ENCODE results near the gene PRR23E.

Gene PRR23E

DNA sequence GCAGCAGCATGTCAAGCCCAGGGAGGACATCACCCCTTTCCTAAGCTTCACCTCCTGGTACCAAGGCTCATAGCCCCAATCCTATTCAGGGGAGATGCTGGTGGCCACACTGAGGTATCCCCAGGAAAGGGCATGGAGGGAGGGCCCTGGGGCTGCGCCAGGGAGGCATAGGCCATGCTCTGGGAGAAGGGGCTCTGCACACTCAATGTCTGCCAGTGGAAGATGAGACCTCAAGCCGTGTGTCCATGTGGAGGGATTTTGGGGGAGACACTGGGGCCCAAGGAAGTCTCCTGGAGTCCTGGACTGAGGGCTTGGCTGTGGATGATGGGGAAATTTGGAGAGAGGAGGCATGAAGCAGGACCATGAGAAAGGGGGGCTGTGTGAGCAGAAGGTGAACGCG is 21.2 kb upstream of the PRR23E start:
- H3K9me3 ChIP-seq = no peaks in the 10 kb centered on the region
- peaks cover 14% of the 10 kb centered on the region for H3K4me1 ChIP-seq
- H4K20me1 ChIP-seq = peaks cover 35% of the 10 kb centered on the region; the same call in 1 of the 2 replicates
- H3K4me2 ChIP-seq = no peak overlapping the region
- no peaks in the 10 kb centered on the region for H3K36me3 ChIP-seq
- H3K9ac ChIP-seq = no peak overlapping the region
- no peaks in the 10 kb centered on the region for H3K27me3 ChIP-seq
- TF ChIP-seq Cebpa-rat (IDR thresholded peaks at IDR 0.05) = no peak
- H3K27ac ChIP-seq = no peak overlapping the region
- H3K4me3 ChIP-seq = no peak overlapping the region

DNA sequence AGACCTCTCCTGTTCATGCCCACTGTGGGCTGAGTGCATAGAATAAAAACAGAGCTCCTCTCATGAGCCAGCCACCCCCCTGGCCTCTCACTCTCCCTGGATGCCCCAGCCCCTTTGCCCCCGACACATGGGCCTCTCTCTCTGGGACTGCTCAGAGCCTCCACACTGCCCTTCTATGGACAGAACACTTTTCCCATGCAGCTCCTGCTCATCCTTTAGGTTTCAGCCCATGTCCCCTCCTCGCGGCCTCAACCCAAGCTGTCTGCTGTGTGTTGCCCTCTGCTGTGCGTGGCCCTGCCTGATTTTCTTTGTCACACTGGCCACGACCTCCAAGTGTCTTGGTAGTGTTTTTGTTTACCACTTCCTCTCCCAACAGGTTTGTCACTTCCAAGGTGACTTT is 20.7 kb upstream of the PRR23E start:
- Histone ChIP-seq H3K27me3 (no peaks in the 10 kb centered on the region), H3K9ac (no peak overlapping the region), H3K9me3 (peaks cover 1% of the 10 kb centered on the region; the same call in 1 of the 2 replicates), H3K27ac (no peak overlapping the region), H4K20me1 (peaks cover 35% of the 10 kb centered on the region; the same call in 1 of the 2 replicates), H3K4me1 (peaks cover 14% of the 10 kb centered on the region), H3K36me3 (no peaks in the 10 kb centered on the region), H3K4me3 (no peak overlapping the region), H3K4me2 (peak overlapping the region; percentile 50)
- TF ChIP-seq Cebpa-rat (IDR thresholded peaks at IDR 0.05) = no peak

GRCh38 chr3:127172781-127173515 is 20.0 kb upstream of the PRR23E start:
- Histone ChIP-seq H3K27me3 (no peaks in the 10 kb centered on the region), H3K9me3 (peaks cover 5% of the 10 kb centered on the region; the same call in 1 of the 2 replicates), H4K20me1 (peaks cover 35% of the 10 kb centered on the region; the same call in 1 of the 2 replicates), H3K4me3 (no peak overlapping the region), H3K9ac (no peak overlapping the region), H3K4me2 (peak overlapping the region; percentile 50), H3K4me1 (peaks cover 14% of the 10 kb centered on the region), H3K36me3 (no peaks in the 10 kb centered on the region), H3K27ac (no peak overlapping the region)
- TF ChIP-seq Cebpa-rat (IDR thresholded peaks at IDR 0.05) = no peak

DNA sequence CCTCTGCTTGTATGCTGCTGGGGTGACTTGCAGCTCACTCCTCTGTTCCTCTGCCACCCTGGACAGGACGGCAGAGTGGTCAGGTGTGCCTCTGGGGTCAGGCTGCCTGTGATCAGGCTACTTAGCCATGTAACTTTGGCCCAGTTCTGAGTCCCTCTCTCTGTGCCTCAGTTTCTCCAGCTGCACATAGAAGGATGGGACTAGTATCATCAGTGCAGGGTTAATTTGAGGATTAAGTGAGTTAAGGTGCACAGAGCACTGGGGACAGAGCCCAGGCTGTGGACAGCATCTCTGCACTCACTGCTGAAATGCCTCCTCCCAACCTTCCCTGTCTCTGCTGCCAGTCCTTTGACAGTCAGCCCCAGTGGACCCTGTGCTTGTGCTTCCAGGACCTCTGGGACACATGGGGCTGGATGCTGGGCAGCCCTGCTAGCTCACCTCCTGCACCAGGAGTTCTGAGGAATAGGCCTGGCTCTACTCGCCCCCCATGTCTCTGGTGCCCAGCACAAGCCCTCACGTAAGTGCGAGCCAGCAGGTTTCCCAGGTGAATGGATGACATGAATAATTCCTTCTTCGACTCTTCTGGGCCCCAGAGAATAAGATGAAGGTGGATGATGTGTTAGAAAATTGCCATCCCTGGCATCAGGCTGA is 19.3 kb upstream of the PRR23E start:
- H4K20me1 ChIP-seq = peaks cover 35% of the 10 kb centered on the region; the same call in 1 of the 2 replicates
- H3K27me3 ChIP-seq = no peaks in the 10 kb centered on the region
- no peaks in the 10 kb centered on the region for H3K36me3 ChIP-seq
- H3K9me3 ChIP-seq = peaks cover 12% of the 10 kb centered on the region; the same call in 1 of the 2 replicates
- no peak overlapping the region for H3K27ac ChIP-seq
- H3K4me2 ChIP-seq = no peak overlapping the region
- TF ChIP-seq Cebpa-rat (IDR thresholded peaks at IDR 0.05) = no peak
- no peak overlapping the region for H3K4me3 ChIP-seq
- peaks cover 14% of the 10 kb centered on the region for H3K4me1 ChIP-seq
- H3K9ac ChIP-seq = no peak overlapping the region

GRCh38 chr3:127174284-127174683 is 18.6 kb upstream of the PRR23E start:
- Histone ChIP-seq H3K4me3 (no peak overlapping the region), H3K27ac (no peak overlapping the region), H3K4me1 (peaks cover 14% of the 10 kb centered on the region), H3K27me3 (no peaks in the 10 kb centered on the region), H3K4me2 (no peak overlapping the region), H3K9me3 (peaks cover 19% of the 10 kb centered on the region), H4K20me1 (peaks cover 35% of the 10 kb centered on the region; the same call in 1 of the 2 replicates), H3K36me3 (no peaks in the 10 kb centered on the region), H3K9ac (no peak overlapping the region)
- TF ChIP-seq Cebpa-rat (IDR thresholded peaks at IDR 0.05) = no peak

DNA sequence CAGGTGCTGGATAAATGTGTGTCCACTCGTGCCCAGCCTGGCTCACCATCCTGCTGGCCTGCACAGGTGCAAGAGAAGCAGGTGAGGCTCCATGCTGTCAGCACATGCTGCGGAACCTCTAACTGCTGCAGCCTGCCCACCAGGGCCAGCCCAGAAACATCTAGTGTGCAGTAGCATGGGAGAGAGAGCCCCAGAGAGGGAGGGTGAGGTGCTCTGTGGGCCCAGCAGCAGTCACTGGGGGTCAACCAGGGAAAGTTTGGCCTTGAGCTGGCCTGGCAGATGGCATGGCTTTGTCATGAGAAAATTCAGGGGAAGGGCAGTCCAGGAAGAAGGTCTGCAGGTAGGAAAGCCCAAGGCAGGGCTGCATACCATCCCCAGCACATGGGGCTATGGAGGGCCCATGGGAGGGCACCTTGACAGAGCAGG is 18.2 kb upstream of the PRR23E start:
- H3K9ac ChIP-seq = no peak overlapping the region
- no peak overlapping the region for H3K27ac ChIP-seq
- H3K4me3 ChIP-seq = no peak overlapping the region
- no peaks in the 10 kb centered on the region; the same call in 1 of the 2 replicates for H3K36me3 ChIP-seq
- H4K20me1 ChIP-seq = peaks cover 35% of the 10 kb centered on the region; the same call in 1 of the 2 replicates
- no peak overlapping the region for H3K4me2 ChIP-seq
- peaks cover 14% of the 10 kb centered on the region for H3K4me1 ChIP-seq
- peaks cover 23% of the 10 kb centered on the region for H3K9me3 ChIP-seq
- TF ChIP-seq Cebpa-rat (IDR thresholded peaks at IDR 0.05) = no peak
- no peaks in the 10 kb centered on the region for H3K27me3 ChIP-seq

- Histone ChIP-seq H3K4me1 (peaks cover 14% of the 10 kb centered on the region), H3K9ac (no peak overlapping the region), H3K27me3 (no peaks in the 10 kb centered on the region), H4K20me1 (peaks cover 35% of the 10 kb centered on the region; the same call in 1 of the 2 replicates), H3K4me3 (no peak overlapping the region), H3K9me3 (peaks cover 28% of the 10 kb centered on the region), H3K27ac (no peak overlapping the region), H3K4me2 (no peak overlapping the region), H3K36me3 (no peaks in the 10 kb centered on the region; the same call in 1 of the 2 replicates)
- no peak for TF ChIP-seq Cebpa-rat (IDR thresholded peaks at IDR 0.05)
These were observed 17.7 kb upstream of the PRR23E start for GRCh38 chr3:127175272-127175671.

- Histone ChIP-seq H3K9me3 (peaks cover 31% of the 10 kb centered on the region), H4K20me1 (peaks cover 26% of the 10 kb centered on the region; the same call in 1 of the 2 replicates), H3K4me3 (no peak overlapping the region), H3K27me3 (no peaks in the 10 kb centered on the region), H3K9ac (no peak overlapping the region), H3K4me1 (peaks cover 12% of the 10 kb centered on the region), H3K4me2 (no peak overlapping the region), H3K27ac (no peak overlapping the region), H3K36me3 (no peaks in the 10 kb centered on the region; the same call in 1 of the 2 replicates)
- TF ChIP-seq Cebpa-rat (IDR thresholded peaks at IDR 0.05) = no peak
These were observed 15.7 kb upstream of the PRR23E start for GRCh38 chr3:127177226-127177625.

DNA sequence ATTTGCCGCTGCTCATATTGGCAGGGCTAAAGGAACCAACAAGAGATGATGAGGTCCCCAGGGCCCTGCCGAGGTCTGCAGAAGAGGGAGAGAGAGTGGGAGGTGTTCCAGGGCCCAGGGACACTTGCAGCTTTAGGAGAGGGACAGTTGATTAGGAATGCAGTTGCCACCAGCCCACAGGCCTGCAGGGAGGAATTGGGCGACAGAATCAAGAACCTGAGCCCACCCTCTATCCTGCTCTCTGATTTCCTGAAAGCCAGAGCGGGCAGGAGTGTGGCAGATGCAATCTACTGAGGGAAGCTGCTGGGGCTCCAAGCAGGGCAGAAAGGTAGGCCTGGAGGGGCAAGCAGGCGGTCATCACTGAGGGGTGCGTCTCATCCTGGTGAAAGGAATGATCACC is 12.1 kb upstream of the PRR23E start:
- Histone ChIP-seq H3K4me3 (no peak overlapping the region), H3K4me2 (no peak overlapping the region), H3K9me3 (peaks cover 31% of the 10 kb centered on the region), H3K27ac (no peak overlapping the region), H3K4me1 (no peaks in the 10 kb centered on the region), H4K20me1 (0 out of 2 replicates have a peak, but pooled peaks cover 9% of the 10 kb centered on the region), H3K9ac (no peak overlapping the region), H3K27me3 (no peaks in the 10 kb centered on the region), H3K36me3 (no peaks in the 10 kb centered on the region; the same call in 1 of the 2 replicates)
- no peak for TF ChIP-seq Cebpa-rat (IDR thresholded peaks at IDR 0.05)

DNA sequence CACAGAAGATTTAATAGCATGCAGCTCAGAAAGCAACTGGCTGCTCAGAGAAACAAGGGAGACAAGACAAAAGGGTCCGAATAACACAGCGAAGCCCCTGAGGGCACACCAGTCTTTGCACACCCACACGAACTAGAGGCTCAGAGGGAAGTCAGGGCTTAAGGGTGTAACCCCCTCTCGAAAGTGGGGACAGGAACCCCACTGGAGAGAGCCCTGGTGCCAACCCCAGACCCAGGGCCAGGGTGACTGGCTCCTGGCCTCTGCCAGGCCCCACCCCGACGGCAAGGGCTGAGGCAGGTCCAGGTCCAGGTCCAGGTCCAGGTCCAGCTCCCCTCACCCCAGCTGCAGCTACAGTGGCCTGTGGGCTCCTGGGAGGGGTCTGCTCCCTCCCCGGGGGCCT is 10.5 kb upstream of the PRR23E start:
- Histone ChIP-seq H4K20me1 (0 out of 2 replicates have a peak, but pooled peaks cover 8% of the 10 kb centered on the region), H3K36me3 (no peaks in the 10 kb centered on the region; the same call in 1 of the 2 replicates), H3K9me3 (peaks cover 28% of the 10 kb centered on the region), H3K4me2 (no peak overlapping the region), H3K4me1 (no peaks in the 10 kb centered on the region), H3K27me3 (no peaks in the 10 kb centered on the region), H3K9ac (no peak overlapping the region), H3K27ac (no peak overlapping the region), H3K4me3 (no peak overlapping the region)
- no peak for TF ChIP-seq Cebpa-rat (IDR thresholded peaks at IDR 0.05)

Measured in BLaER1 (cell line).